DOHH2 (cell line): ENCODE measurements around the gene GLRX3.

Experiments
- H3F3A ChIP-seq: fragments of 200-600 bp; sonication (generic), shearing (Covaris generic); 2 replicates; pipeline ENCODE4 v1.6.0; 2016; ENCODE audit warnings: antibody characterized with exemption, mild to moderate bottlenecking; ENCODE audit not compliant: control insufficient read depth, insufficient read depth
- H3K27ac ChIP-seq: fragments of 200-600 bp; sonication (generic); 2 replicates; pipeline ENCODE4 v1.5.1; 2014; ENCODE audit warnings: low read depth, mild to moderate bottlenecking, low read length, moderate library complexity
- H3K27me3 ChIP-seq: fragments of 200-600 bp; sonication (generic); 2 replicates; pipeline ENCODE4 v1.6.1; 2014; ENCODE audit warnings: mild to moderate bottlenecking, low read length, mixed read lengths; ENCODE audit not compliant: control insufficient read depth
- H3K36me3 ChIP-seq: fragments of 200-600 bp; sonication (generic); 2 replicates; pipeline ENCODE4 v1.6.1; 2014; ENCODE audit warnings: mild to moderate bottlenecking, low read length, moderate library complexity, mixed read lengths; ENCODE audit not compliant: control insufficient read depth
- H3K4me1 ChIP-seq: fragments of 200-600 bp; sonication (generic); 2 replicates; pipeline ENCODE4 v1.6.1; 2014; ENCODE audit warnings: mild to moderate bottlenecking, low read length, mixed read lengths; ENCODE audit not compliant: control insufficient read depth
- H3K4me2 ChIP-seq: fragments of 200-600 bp; sonication (generic); 2 replicates; pipeline ENCODE4 v1.6.0; 2014; ENCODE audit warnings: mild to moderate bottlenecking, low read length, moderate library complexity
- H3K4me3 ChIP-seq: fragments of 200-600 bp; sonication (generic); 2 replicates; pipeline ENCODE4 v1.5.1; 2014; ENCODE audit warnings: mild to moderate bottlenecking, low read length, mixed read lengths
- H3K79me2 ChIP-seq: fragments of 200-600 bp; sonication (generic); 2 replicates; pipeline ENCODE4 v1.6.1; 2014; ENCODE audit warnings: mild to moderate bottlenecking, low read length, mixed read lengths; ENCODE audit not compliant: control insufficient read depth
- H3K9me2 ChIP-seq: fragments of 200-600 bp; sonication (generic); replicated peaks from 2 replicates; pipeline ENCODE4 v1.6.1; 2014; ENCODE audit warnings: mild to moderate bottlenecking, low read length, mixed read lengths; ENCODE audit not compliant: control insufficient read depth
- H3K9me3 ChIP-seq: fragments of 200-600 bp; sonication (generic); 2 replicates; pipeline ENCODE4 v1.6.1; 2014; ENCODE audit warnings: antibody characterized with exemption, low read length, mixed read lengths; ENCODE audit not compliant: control insufficient read depth, insufficient read depth
- H4K20me1 ChIP-seq: fragments of 200-600 bp; sonication (generic); 2 replicates; pipeline ENCODE4 v1.6.0; 2014; ENCODE audit warnings: low read depth, mild to moderate bottlenecking, antibody characterized with exemption, low read length, moderate library complexity; ENCODE audit not compliant: control insufficient read depth, insufficient read depth
- EZH2phosphoT487 ChIP-seq: fragments of 200-600 bp; sonication (generic); IDR thresholded peaks from 2 replicates; pipeline ENCODE4 v1.6.1; 2017; ENCODE audit warnings: borderline replicate concordance, mild to moderate bottlenecking, antibody characterized with exemption, low read length, moderate library complexity, mixed read lengths
- TF ChIP-seq, protein P1 (sequence below): fragments of 200-600 bp; sonication (generic); IDR thresholded peaks from one replicate; pipeline ENCODE4 v1.5.1; 2014; ENCODE audit warnings: antibody characterized with exemption, mild to moderate bottlenecking, low read depth, low read length; ENCODE audit not compliant: poor library complexity, severe bottlenecking

The GLRX3 gene

DNA sequence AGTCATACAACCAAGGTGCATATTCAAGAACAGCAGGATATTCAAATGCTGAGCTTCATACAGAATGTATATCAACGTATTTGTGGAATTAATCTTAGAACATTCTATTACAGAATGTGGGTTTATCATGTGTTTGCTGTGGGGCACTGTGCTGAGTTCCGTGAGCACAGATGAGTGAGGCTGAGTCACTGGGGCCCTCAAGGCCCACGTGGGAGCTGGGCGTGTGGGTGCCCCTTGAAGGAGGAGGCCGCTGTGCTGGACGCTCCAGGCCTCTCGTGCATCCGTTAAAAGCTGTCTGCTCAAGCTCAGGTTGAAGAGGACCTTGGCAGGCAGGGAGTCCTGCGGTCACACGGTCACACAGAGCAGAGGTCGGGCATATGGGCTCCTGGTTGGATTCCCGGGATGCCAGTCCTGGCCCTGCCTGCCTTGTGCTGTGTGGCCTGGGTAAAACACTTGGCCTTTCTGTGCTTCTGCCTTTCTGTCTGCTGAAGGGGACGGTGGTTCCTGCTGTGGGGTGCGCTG is 70.1 kb downstream of the GLRX3 start:
- no peaks in the 10 kb centered on the region for H3K4me1 ChIP-seq
- no peak overlapping the region for H3K27ac ChIP-seq
- no peaks in the 10 kb centered on the region; the same call in 1 of the 2 replicates for H4K20me1 ChIP-seq
- H3K9me3 ChIP-seq: no peaks in the 10 kb centered on the region
- TF ChIP-seq, protein P1, sequence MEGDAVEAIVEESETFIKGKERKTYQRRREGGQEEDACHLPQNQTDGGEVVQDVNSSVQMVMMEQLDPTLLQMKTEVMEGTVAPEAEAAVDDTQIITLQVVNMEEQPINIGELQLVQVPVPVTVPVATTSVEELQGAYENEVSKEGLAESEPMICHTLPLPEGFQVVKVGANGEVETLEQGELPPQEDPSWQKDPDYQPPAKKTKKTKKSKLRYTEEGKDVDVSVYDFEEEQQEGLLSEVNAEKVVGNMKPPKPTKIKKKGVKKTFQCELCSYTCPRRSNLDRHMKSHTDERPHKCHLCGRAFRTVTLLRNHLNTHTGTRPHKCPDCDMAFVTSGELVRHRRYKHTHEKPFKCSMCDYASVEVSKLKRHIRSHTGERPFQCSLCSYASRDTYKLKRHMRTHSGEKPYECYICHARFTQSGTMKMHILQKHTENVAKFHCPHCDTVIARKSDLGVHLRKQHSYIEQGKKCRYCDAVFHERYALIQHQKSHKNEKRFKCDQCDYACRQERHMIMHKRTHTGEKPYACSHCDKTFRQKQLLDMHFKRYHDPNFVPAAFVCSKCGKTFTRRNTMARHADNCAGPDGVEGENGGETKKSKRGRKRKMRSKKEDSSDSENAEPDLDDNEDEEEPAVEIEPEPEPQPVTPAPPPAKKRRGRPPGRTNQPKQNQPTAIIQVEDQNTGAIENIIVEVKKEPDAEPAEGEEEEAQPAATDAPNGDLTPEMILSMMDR: no peak
- TF ChIP-seq EZH2phosphoT487: no peak
- no peak overlapping the region for H3K4me3 ChIP-seq
- no peaks in the 10 kb centered on the region for H3F3A ChIP-seq
- H3K79me2 ChIP-seq: no peaks in the 10 kb centered on the region
- no peak overlapping the region for H3K4me2 ChIP-seq
- no peaks in the 10 kb centered on the region for H3K36me3 ChIP-seq
- no peaks in the 10 kb centered on the region for H3K27me3 ChIP-seq
- H3K9me2 ChIP-seq: no peaks in the 10 kb centered on the region

- H3K27ac ChIP-seq: no peak overlapping the region
Measured at GRCh38 chr10:130207205-130207604, 71.0 kb downstream of the GLRX3 start.

GRCh38 chr10:130208807-130209206 is 72.6 kb downstream of the GLRX3 start:
- H3K9me3 ChIP-seq: no peaks in the 10 kb centered on the region
- no peak overlapping the region for H3K27ac ChIP-seq
- TF ChIP-seq, protein P1: no peak
- no peaks in the 10 kb centered on the region; the same call in 1 of the 2 replicates for H4K20me1 ChIP-seq
- no peak overlapping the region for H3K4me2 ChIP-seq
- H3K27me3 ChIP-seq: no peaks in the 10 kb centered on the region
- no peaks in the 10 kb centered on the region for H3F3A ChIP-seq
- H3K4me3 ChIP-seq: no peak overlapping the region
- no peaks in the 10 kb centered on the region for H3K9me2 ChIP-seq
- no peaks in the 10 kb centered on the region for H3K36me3 ChIP-seq
- H3K4me1 ChIP-seq: no peaks in the 10 kb centered on the region
- no peaks in the 10 kb centered on the region for H3K79me2 ChIP-seq

More at GRCh38 chr10:130207205-130207604, 71.0 kb downstream of the GLRX3 start:
- Histone ChIP-seq H4K20me1 (no peaks in the 10 kb centered on the region; the same call in 1 of the 2 replicates), H3K27me3 (no peaks in the 10 kb centered on the region), H3K4me2 (no peak overlapping the region), H3F3A (no peaks in the 10 kb centered on the region), H3K9me3 (no peaks in the 10 kb centered on the region), H3K9me2 (no peaks in the 10 kb centered on the region), H3K79me2 (no peaks in the 10 kb centered on the region), H3K4me1 (no peaks in the 10 kb centered on the region), H3K4me3 (no peak overlapping the region), H3K36me3 (no peaks in the 10 kb centered on the region)
- TF ChIP-seq, protein P1: no peak
- TF ChIP-seq EZH2phosphoT487: no peak
